ENCODE results near the gene REM2.
"Not testable (repeated sequence)": the region's sequence is repeated elsewhere in the genome, so short reads cannot be mapped to it uniquely, and the experiment has no call there.

- TF ChIP-seq CTCF (IDR thresholded peaks at IDR 0.05; ENCODE audit: insufficient read depth, low read depth, low read length); EZH2 (IDR thresholded peaks at IDR 0.05; ENCODE audit: insufficient read depth, low read length): not testable (repeated sequence)
Observed at GRCh38 chr14:22914836-22915235, 31.8 kb downstream of the REM2 start.
